OCI-LY3 (cell line): ENCODE measurements around the gene ST14.
A peak's percentile ranks its signal among the peaks of the same experiment; 100 is the strongest.

Experiments
- H2AFZ ChIP-seq: fragments of 200-600, 300-600 bp; shearing (Covaris generic); 2 replicates; pipeline ENCODE4 v1.6.0; 2014; ENCODE audit warnings: antibody characterized with exemption, low read depth, low read length
- H3K27ac ChIP-seq: fragments of 200-600, 300-600 bp; sonication (generic); 2 replicates; pipeline ENCODE4 v1.5.1; 2014; ENCODE audit warnings: mild to moderate bottlenecking, low read length, moderate library complexity, mixed read lengths
- H3K27me3 ChIP-seq: fragments of 200-600, 300-600 bp; sonication (generic); 2 replicates; pipeline ENCODE4 v1.6.1; 2014; ENCODE audit warnings: low read depth, low read length, mixed read lengths
- H3K36me3 ChIP-seq: fragments of 200-600, 300-600 bp; sonication (generic); replicated peaks from 2 replicates; pipeline ENCODE3; 2014; ENCODE audit warnings: low read depth, low read length, mixed read lengths
- H3K4me1 ChIP-seq: fragments of 300-600, 200-600 bp; sonication (generic); 2 replicates; pipeline ENCODE4 v1.6.1; 2014; ENCODE audit warnings: low read length, mixed read lengths
- H3K4me2 ChIP-seq: fragments of 200-600, 300-600 bp; sonication (generic); 2 replicates; pipeline ENCODE4 v1.6.1; 2014; ENCODE audit warnings: low read length, mixed read lengths
- H3K4me3 ChIP-seq: fragments of 300-600, 200-600 bp; sonication (generic); 2 replicates; pipeline ENCODE4 v1.5.1; 2014; ENCODE audit warnings: antibody characterized with exemption, mild to moderate bottlenecking, low read length, moderate library complexity
- H3K79me2 ChIP-seq: fragments of 300-600, 200-600 bp; shearing (Covaris generic); 2 replicates; pipeline ENCODE4 v1.6.1; 2014; ENCODE audit warnings: mild to moderate bottlenecking, low read length, mixed read lengths
- H3K9ac ChIP-seq: fragments of 300-600, 200-600 bp; shearing (Covaris generic); 2 replicates; pipeline ENCODE4 v1.6.0; 2014; ENCODE audit warnings: mild to moderate bottlenecking, low read length, moderate library complexity
- H3K9me3 ChIP-seq: fragments of 200-600, 300-600 bp; shearing (Covaris generic); 2 replicates; pipeline ENCODE4 v1.6.1; 2014; ENCODE audit warnings: low read length, mixed read lengths; ENCODE audit not compliant: insufficient read depth
- H4K20me1 ChIP-seq: fragments of 200-600, 300-600 bp; sonication (generic); 2 replicates; pipeline ENCODE4 v1.6.1; 2016; ENCODE audit warnings: low read length, mixed read lengths; ENCODE audit not compliant: insufficient read depth
- EZH2phosphoT487 ChIP-seq: fragments of 200-600 bp; shearing (Covaris generic); IDR thresholded peaks from 2 replicates; pipeline ENCODE4 v1.6.1; 2018; ENCODE audit warnings: antibody characterized with exemption, mixed run types, low read depth
- TF ChIP-seq, protein P1 (sequence below): fragments of 200-600, 300-600 bp; sonication (generic); IDR thresholded peaks from 2 replicates; pipeline ENCODE4 v1.5.1; 2014; ENCODE audit warnings: antibody characterized with exemption, low read length, low read depth

ST14 gene

GRCh38 chr11:130165601-130166456 lies 6.2 kb downstream of the ST14 start:
- H2AFZ ChIP-seq, result no peak overlapping the region
- TF ChIP-seq EZH2phosphoT487, result no peak
- TF ChIP-seq, protein P1, sequence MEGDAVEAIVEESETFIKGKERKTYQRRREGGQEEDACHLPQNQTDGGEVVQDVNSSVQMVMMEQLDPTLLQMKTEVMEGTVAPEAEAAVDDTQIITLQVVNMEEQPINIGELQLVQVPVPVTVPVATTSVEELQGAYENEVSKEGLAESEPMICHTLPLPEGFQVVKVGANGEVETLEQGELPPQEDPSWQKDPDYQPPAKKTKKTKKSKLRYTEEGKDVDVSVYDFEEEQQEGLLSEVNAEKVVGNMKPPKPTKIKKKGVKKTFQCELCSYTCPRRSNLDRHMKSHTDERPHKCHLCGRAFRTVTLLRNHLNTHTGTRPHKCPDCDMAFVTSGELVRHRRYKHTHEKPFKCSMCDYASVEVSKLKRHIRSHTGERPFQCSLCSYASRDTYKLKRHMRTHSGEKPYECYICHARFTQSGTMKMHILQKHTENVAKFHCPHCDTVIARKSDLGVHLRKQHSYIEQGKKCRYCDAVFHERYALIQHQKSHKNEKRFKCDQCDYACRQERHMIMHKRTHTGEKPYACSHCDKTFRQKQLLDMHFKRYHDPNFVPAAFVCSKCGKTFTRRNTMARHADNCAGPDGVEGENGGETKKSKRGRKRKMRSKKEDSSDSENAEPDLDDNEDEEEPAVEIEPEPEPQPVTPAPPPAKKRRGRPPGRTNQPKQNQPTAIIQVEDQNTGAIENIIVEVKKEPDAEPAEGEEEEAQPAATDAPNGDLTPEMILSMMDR, result no peak
- H4K20me1 ChIP-seq, result peaks cover 75% of the 10 kb centered on the region
- H3K27me3 ChIP-seq, result no peaks in the 10 kb centered on the region
- peak overlapping the region; percentile 61 for H3K9ac ChIP-seq
- peak overlapping the region; percentile 63 for H3K4me3 ChIP-seq
- H3K27ac ChIP-seq, result peak overlapping the region; percentile 92
- no peaks in the 10 kb centered on the region for H3K9me3 ChIP-seq
- H3K4me1 ChIP-seq, result peaks cover 70% of the 10 kb centered on the region
- peaks cover 14% of the 10 kb centered on the region for H3K36me3 ChIP-seq
- H3K79me2 ChIP-seq, result peaks cover 87% of the 10 kb centered on the region
- H3K4me2 ChIP-seq, result peak overlapping the region; percentile 84

DNA sequence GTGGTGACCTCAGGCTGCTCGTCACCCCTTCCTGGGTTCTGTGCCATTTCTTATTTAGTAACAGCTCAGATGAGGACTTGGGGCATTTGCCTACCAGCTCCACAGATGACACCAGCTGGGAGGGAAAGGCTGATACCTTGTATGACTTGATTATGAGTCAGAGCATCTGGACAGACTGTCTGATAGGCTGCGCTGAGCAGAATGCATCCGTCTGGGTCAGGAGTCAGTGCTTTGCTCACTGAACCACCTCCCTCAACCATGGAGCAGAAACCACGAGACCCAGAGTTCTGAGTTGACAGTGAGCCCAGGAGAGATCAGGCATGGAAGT lies 6.8 kb downstream of the ST14 start:
- Histone ChIP-seq H3K36me3 (peaks cover 14% of the 10 kb centered on the region), H3K79me2 (peaks cover 87% of the 10 kb centered on the region), H3K4me3 (peak overlapping the region; percentile 63), H2AFZ (no peak overlapping the region), H3K27me3 (no peaks in the 10 kb centered on the region), H3K9ac (peak overlapping the region; percentile 61), H3K4me1 (peaks cover 66% of the 10 kb centered on the region), H3K9me3 (no peaks in the 10 kb centered on the region), H3K27ac (peak overlapping the region; percentile 92), H3K4me2 (peak overlapping the region; percentile 84), H4K20me1 (peaks cover 80% of the 10 kb centered on the region)
- no peak for TF ChIP-seq EZH2phosphoT487
- TF ChIP-seq, protein P1, result no peak

DNA sequence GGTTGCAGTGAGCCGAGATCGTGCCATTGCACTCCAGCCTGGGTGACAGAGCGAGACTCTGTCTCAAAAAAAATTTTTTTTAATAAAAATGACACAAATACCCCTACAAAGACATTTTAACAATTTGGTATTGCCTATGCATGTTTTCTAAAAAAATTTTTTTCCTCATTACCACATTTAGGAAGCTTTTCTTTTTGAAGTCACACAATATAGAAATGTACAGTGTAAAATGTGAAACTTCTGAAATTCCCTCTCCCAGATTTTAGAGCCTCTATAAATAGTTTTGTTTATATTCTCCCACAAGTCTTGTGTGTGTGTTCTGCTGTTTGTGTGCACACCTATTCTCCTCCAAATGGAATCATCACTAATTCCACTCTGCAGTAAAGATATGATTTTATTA lies 7.6 kb downstream of the ST14 start:
- peaks cover 78% of the 10 kb centered on the region for H4K20me1 ChIP-seq
- H3K4me2 ChIP-seq, result peak overlapping the region; percentile 84
- H3K27ac ChIP-seq, result peak overlapping the region; percentile 92; the same call in 1 of the 2 replicates
- no peak overlapping the region for H3K4me3 ChIP-seq
- H3K4me1 ChIP-seq, result peaks cover 59% of the 10 kb centered on the region
- H3K9ac ChIP-seq, result no peak overlapping the region
- TF ChIP-seq, protein P1, result no peak
- no peaks in the 10 kb centered on the region for H3K27me3 ChIP-seq
- H3K9me3 ChIP-seq, result no peaks in the 10 kb centered on the region
- H3K79me2 ChIP-seq, result peaks cover 86% of the 10 kb centered on the region
- H2AFZ ChIP-seq, result no peak overlapping the region
- H3K36me3 ChIP-seq, result peaks cover 14% of the 10 kb centered on the region

GRCh38 chr11:130168105-130168504 lies 8.5 kb downstream of the ST14 start:
- Histone ChIP-seq H3K4me2 (no peak overlapping the region), H3K4me3 (no peak overlapping the region), H3K27me3 (no peaks in the 10 kb centered on the region), H3K4me1 (peaks cover 50% of the 10 kb centered on the region), H3K79me2 (peaks cover 84% of the 10 kb centered on the region), H3K36me3 (peaks cover 11% of the 10 kb centered on the region), H2AFZ (no peak overlapping the region), H3K27ac (no peak overlapping the region), H3K9me3 (no peaks in the 10 kb centered on the region), H4K20me1 (peaks cover 76% of the 10 kb centered on the region), H3K9ac (no peak overlapping the region)
- TF ChIP-seq, protein P1, result no peak
- no peak for TF ChIP-seq EZH2phosphoT487
